Activated CD8-positive, alpha-beta T cell treated with anti-CD3 and anti-CD28 coated beads, Interleukin-2, amount 10 ng/mL, durations not matched to agents 7 days and 5 days (primary cell): ENCODE results near the gene MEIS2. TPM values are rescaled to one million over a fixed set of nuclear protein-coding genes. Genes with fewer than 3 reads are reported as not detected.
"Not testable (repeated sequence)": the region's sequence is repeated elsewhere in the genome, so short reads cannot be mapped to it uniquely, and the experiment has no call there.

Experiments used
- ATAC-seq: fragments of 150-1000 bp; cut with Tn5 transposase; one replicate; pipeline ENCODE4 v1.10.0; 2021; ENCODE audit warnings: moderate library complexity
- CTCF ChIA-PET: fragments of 350-600 bp; sonication (Branson Sonifier 250); formaldehyde crosslinking; loops from one replicate; lab custom pipeline; 2021; ENCODE audit warnings: antibody characterized with exemption; lab: Charles Lee
- POLR2A ChIA-PET: fragments of 350-600 bp; sonication (Branson Sonifier 250); formaldehyde crosslinking; loops from one replicate; lab custom pipeline; 2021; ENCODE audit warnings: antibody characterized with exemption; lab: Charles Lee
- DNase-seq: peaks from one replicate; pipeline ENCODE4 v3.0.0-alpha.2; 2020
- H3K27ac Mint-ChIP-seq: one replicate; pipeline ENCODE4 v1.8.0; 2021; ENCODE audit warnings: mild to moderate bottlenecking, mixed read lengths
- H3K27me3 Mint-ChIP-seq: one replicate; pipeline ENCODE4 v1.8.0; 2021; ENCODE audit warnings: low read depth, mixed read lengths
- H3K36me3 Mint-ChIP-seq: one replicate; pipeline ENCODE4 v1.8.0; 2021; ENCODE audit warnings: low read depth, mixed read lengths
- H3K4me1 Mint-ChIP-seq: one replicate; pipeline ENCODE4 v1.8.0; 2021; ENCODE audit warnings: low read depth, mixed read lengths
- H3K4me3 Mint-ChIP-seq: one replicate; pipeline ENCODE4 v1.8.0; 2021; ENCODE audit warnings: mild to moderate bottlenecking, mixed read lengths
- H3K9me3 Mint-ChIP-seq: one replicate; pipeline ENCODE4 v1.8.0; 2022; ENCODE audit warnings: mixed read lengths; ENCODE audit not compliant: insufficient read depth
- total RNA-seq, 2 experiments: library from RNA; stranded (reverse); gene quantifications; one replicate each; pipeline ENCODE4 v1.2.3, GENCODE V29; 2021

Gene MEIS2
- total RNA-seq, 2 experiments from 2014 or later = not detected

- Mint-ChIP-seq H3K4me1 (no peaks in the 10 kb centered on the region), H3K36me3 (no peaks in the 10 kb centered on the region), H3K27ac (no peak overlapping the region), H3K9me3 (no peaks in the 10 kb centered on the region), H3K4me3 (no peak overlapping the region), H3K27me3 (no peaks in the 10 kb centered on the region)
- DNase-seq (no peak), ATAC-seq (no peak)
- POLR2A ChIA-PET = no interaction called here
- CTCF ChIA-PET = no interaction called here
Observed at GRCh38 chr15:37004981-37005735, 95.2 kb downstream of the MEIS2 start.

GRCh38 chr15:37004373-37004869 is 95.9 kb downstream of the MEIS2 start:
- ChIA-PET CTCF (no interaction called here), POLR2A (no interaction called here)
- H3K27ac Mint-ChIP-seq = no peak overlapping the region
- no peak overlapping the region for H3K4me3 Mint-ChIP-seq
- H3K9me3 Mint-ChIP-seq = no peaks in the 10 kb centered on the region
- no peaks in the 10 kb centered on the region for H3K27me3 Mint-ChIP-seq
- H3K4me1 Mint-ChIP-seq = no peaks in the 10 kb centered on the region
- no peaks in the 10 kb centered on the region for H3K36me3 Mint-ChIP-seq
- no peak for ATAC-seq
- no peak for DNase-seq

GRCh38 chr15:37002041-37002672 is 98.2 kb downstream of the MEIS2 start:
- ATAC-seq (no peak), DNase-seq (no peak)
- Mint-ChIP-seq H3K4me1 (no peaks in the 10 kb centered on the region), H3K36me3 (no peaks in the 10 kb centered on the region), H3K27me3 (no peaks in the 10 kb centered on the region), H3K4me3 (no peak overlapping the region), H3K9me3 (no peaks in the 10 kb centered on the region), H3K27ac (no peak overlapping the region)
- POLR2A ChIA-PET = no interaction called here
- CTCF ChIA-PET = no interaction called here

- no peak for ATAC-seq
- ChIA-PET POLR2A (no interaction called here), CTCF (no interaction called here)
- Mint-ChIP-seq H3K9me3 (no peaks in the 10 kb centered on the region), H3K4me3 (no peak overlapping the region), H3K27ac (no peak overlapping the region), H3K27me3 (no peaks in the 10 kb centered on the region), H3K36me3 (no peaks in the 10 kb centered on the region), H3K4me1 (no peaks in the 10 kb centered on the region)
- DNase-seq = no peak
Observed at GRCh38 chr15:37001417-37001816, 98.9 kb downstream of the MEIS2 start.

GRCh38 chr15:36999778-37000177 is 100.6 kb downstream of the MEIS2 start:
- ATAC-seq (no peak), DNase-seq (no peak)
- H3K27me3 Mint-ChIP-seq = no peaks in the 10 kb centered on the region
- POLR2A ChIA-PET = no interaction called here
- H3K9me3 Mint-ChIP-seq = no peaks in the 10 kb centered on the region
- H3K4me1 Mint-ChIP-seq = no peaks in the 10 kb centered on the region
- CTCF ChIA-PET = no interaction called here
- no peaks in the 10 kb centered on the region for H3K36me3 Mint-ChIP-seq
- no peak overlapping the region for H3K4me3 Mint-ChIP-seq
- no peak overlapping the region for H3K27ac Mint-ChIP-seq

GRCh38 chr15:36996538-36997181 is 103.7 kb downstream of the MEIS2 start:
- no peaks in the 10 kb centered on the region for H3K9me3 Mint-ChIP-seq
- ChIA-PET POLR2A (no interaction called here), CTCF (interaction anchor here (0.7 kb wide), 1 partner anchor 9 kb away, joined by 3 read pairs; no protein-coding TSS in a partner anchor)
- ATAC-seq = no peak
- H3K4me1 Mint-ChIP-seq = no peaks in the 10 kb centered on the region
- H3K27ac Mint-ChIP-seq = no peak overlapping the region
- H3K27me3 Mint-ChIP-seq = no peaks in the 10 kb centered on the region
- no peak for DNase-seq
- H3K4me3 Mint-ChIP-seq = no peak overlapping the region
- no peaks in the 10 kb centered on the region for H3K36me3 Mint-ChIP-seq

- ATAC-seq (no peak), DNase-seq (no peak)
- no peak overlapping the region for H3K4me3 Mint-ChIP-seq
- POLR2A ChIA-PET = no interaction called here
- H3K36me3 Mint-ChIP-seq = no peaks in the 10 kb centered on the region
- no peaks in the 10 kb centered on the region for H3K27me3 Mint-ChIP-seq
- no peak overlapping the region for H3K27ac Mint-ChIP-seq
- CTCF ChIA-PET = no interaction called here
- H3K4me1 Mint-ChIP-seq = no peaks in the 10 kb centered on the region
- H3K9me3 Mint-ChIP-seq = no peaks in the 10 kb centered on the region
Observed at GRCh38 chr15:36996121-36996520, 104.2 kb downstream of the MEIS2 start.

- POLR2A ChIA-PET = no interaction called here
Observed at GRCh38 chr15:36994790-36995189, 105.6 kb downstream of the MEIS2 start.

GRCh38 chr15:36992454-36992853 is 107.9 kb downstream of the MEIS2 start:
- ChIA-PET CTCF (no interaction called here), POLR2A (no interaction called here)
- Mint-ChIP-seq H3K4me1 (no peaks in the 10 kb centered on the region), H3K9me3 (no peaks in the 10 kb centered on the region), H3K27ac (no peak overlapping the region), H3K4me3 (no peak overlapping the region), H3K36me3 (no peaks in the 10 kb centered on the region), H3K27me3 (no peaks in the 10 kb centered on the region)
- DNase-seq = no peak
- no peak for ATAC-seq

More at GRCh38 chr15:36994790-36995189, 105.6 kb downstream of the MEIS2 start:
- CTCF ChIA-PET = no interaction called here
- no peaks in the 10 kb centered on the region for H3K4me1 Mint-ChIP-seq
- ATAC-seq (no peak), DNase-seq (no peak)
- no peaks in the 10 kb centered on the region for H3K9me3 Mint-ChIP-seq
- no peak overlapping the region for H3K27ac Mint-ChIP-seq
- no peaks in the 10 kb centered on the region for H3K27me3 Mint-ChIP-seq
- no peak overlapping the region for H3K4me3 Mint-ChIP-seq
- no peaks in the 10 kb centered on the region for H3K36me3 Mint-ChIP-seq

- Mint-ChIP-seq H3K4me1 (no peaks in the 10 kb centered on the region), H3K9me3 (peaks cover 13% of the 10 kb centered on the region), H3K27me3 (no peaks in the 10 kb centered on the region), H3K27ac (no peak overlapping the region), H3K4me3 (no peak overlapping the region), H3K36me3 (no peaks in the 10 kb centered on the region)
- no peak for ATAC-seq
- ChIA-PET CTCF (no interaction called here), POLR2A (no interaction called here)
- no peak for DNase-seq
Observed at GRCh38 chr15:36988947-36989346, 111.4 kb downstream of the MEIS2 start.

- Mint-ChIP-seq H3K9me3 (peaks cover 17% of the 10 kb centered on the region), H3K36me3 (no peaks in the 10 kb centered on the region), H3K4me3 (no peak overlapping the region), H3K27ac (no peak overlapping the region), H3K27me3 (no peaks in the 10 kb centered on the region), H3K4me1 (no peaks in the 10 kb centered on the region)
- ATAC-seq = no peak
- CTCF ChIA-PET = no interaction called here
- no peak for DNase-seq
- POLR2A ChIA-PET = no interaction called here
Observed at GRCh38 chr15:36982430-36982829, 117.9 kb downstream of the MEIS2 start.

- H3K4me1 Mint-ChIP-seq, POLR2A ChIA-PET, CTCF ChIA-PET, H3K27ac Mint-ChIP-seq, ATAC-seq, H3K4me3 Mint-ChIP-seq, H3K36me3 Mint-ChIP-seq, DNase-seq, H3K27me3 Mint-ChIP-seq: not testable (repeated sequence)
- peaks cover 16% of the 10 kb centered on the region for H3K9me3 Mint-ChIP-seq
Observed at GRCh38 chr15:36980281-36980680, 120.1 kb downstream of the MEIS2 start.
